Breast epithelium (tissue), 4 donors: ENCODE measurements around the gene SORCS3. TPM values are rescaled to one million over a fixed set of nuclear protein-coding genes. Genes with fewer than 3 reads are reported as not detected.

Experiments used
- DNase-seq, 2 donors: peaks; one replicate each; pipeline ENCODE4 v3.0.0-alpha.2; 2019; ENCODE audit warnings: low spot score in 2 of 2
- H3K27ac ChIP-seq, 2 donors: fragments of 200-600 bp; sonication (generic) in 1 of 2; one replicate each; pipeline ENCODE4 v1.5.1; 2016 to 2019; ENCODE audit warnings: mild to moderate bottlenecking in 1 of 2
- H3K27me3 ChIP-seq, 2 donors: fragments of 200-600 bp; sonication (generic) in 1 of 2; one replicate each; pipeline versions ENCODE4 v1.5.1 to v1.6.0; 2017 to 2019; ENCODE audit warnings: control low read depth in 1 of 2, mild to moderate bottlenecking in 1 of 2
- H3K36me3 ChIP-seq: fragments of 200-600 bp; one replicate; pipeline ENCODE4 v1.5.1; 2019
- H3K4me1 ChIP-seq, 2 donors: fragments of 200-600 bp; sonication (generic); one replicate each; pipeline ENCODE4 v1.5.1; 2016 to 2019; ENCODE audit warnings: control low read depth in 1 of 2
- H3K4me3 ChIP-seq, 3 donors: fragments of 200-600 bp; sonication (generic); 1 replicate in 2 of 3; 2 replicates in 1 of 3; pipeline ENCODE4 v1.5.1; 2016 to 2019; ENCODE audit warnings: mild to moderate bottlenecking in 3 of 3, moderate library complexity in 2 of 3
- H3K9me3 ChIP-seq, 2 donors: fragments of 200-600 bp; sonication (generic) in 1 of 2; one replicate each; pipeline ENCODE4 v1.5.1; 2016 to 2019; ENCODE audit warnings: control low read depth in 1 of 2
- CTCF ChIP-seq, 3 donors: fragments of 450-650 bp; IDR thresholded peaks; one replicate each; pipeline ENCODE4 v1.5.1; 2016 to 2017; ENCODE audit warnings: antibody characterized with exemption in 3 of 3, mild to moderate bottlenecking in 3 of 3, moderate library complexity in 3 of 3
- POLR2A ChIP-seq: fragments of 450-650 bp; IDR thresholded peaks from one replicate; pipeline ENCODE4 v1.6.1; 2016; ENCODE audit warnings: antibody characterized with exemption, mild to moderate bottlenecking, moderate library complexity
- POLR2AphosphoS5 ChIP-seq, 3 donors: sonication (generic); formaldehyde crosslinking; IDR thresholded peaks; one replicate each; pipeline ENCODE4 v1.6.1; 2017; ENCODE audit warnings: antibody characterized with exemption in 3 of 3
- intact Hi-C: fragments of 100-400 bp; cut with DNase I; formaldehyde crosslinking; loops from one replicate; pipeline ENCODE4 v1.15.1; 2023; ENCODE audit warnings: low total_unique reads
- total RNA-seq, 3 donors: library from RNA; depleted of rRNA; stranded (reverse); fragments of >200 nt; gene quantifications; one replicate each; pipeline ENCODE4 v1.1.0, GENCODE V29; 2016

Gene SORCS3
- total RNA-seq, 3 donors from 2014 or later, result under 0.01 to 0.16 TPM; not detected in 1

- no peak for TF ChIP-seq POLR2AphosphoS5 (IDR thresholded peaks at IDR 0.05)
- Histone ChIP-seq H3K27me3 (no peaks in the 10 kb centered on the region), H3K36me3 (no peaks in the 10 kb centered on the region), H3K4me1 (no peaks in the 10 kb centered on the region), H3K4me3 (no peak overlapping the region), H3K27ac (no peak overlapping the region), H3K9me3 (no peaks in the 10 kb centered on the region)
- DNase-seq, result no peak
- intact Hi-C loops, result no loop called here
Observed at GRCh38 chr10:105189463-105189800, 548.3 kb downstream of the SORCS3 start.

- H3K4me3 ChIP-seq, result no peak overlapping the region
- no peaks in the 10 kb centered on the region for H3K4me1 ChIP-seq
- DNase-seq, result no peak
- no peak for TF ChIP-seq POLR2AphosphoS5 (IDR thresholded peaks at IDR 0.05)
- intact Hi-C loops, result no loop called here
- no peaks in the 10 kb centered on the region for H3K27me3 ChIP-seq
- no peak overlapping the region for H3K27ac ChIP-seq
- H3K9me3 ChIP-seq, result no peaks in the 10 kb centered on the region
- no peaks in the 10 kb centered on the region for H3K36me3 ChIP-seq
Observed at GRCh38 chr10:105192146-105192545, 551.1 kb downstream of the SORCS3 start.

- Histone ChIP-seq H3K4me1 (no peaks in the 10 kb centered on the region), H3K27me3 (no peaks in the 10 kb centered on the region), H3K9me3 (no peaks in the 10 kb centered on the region), H3K4me3 (no peak overlapping the region), H3K27ac (no peak overlapping the region), H3K36me3 (no peaks in the 10 kb centered on the region)
- intact Hi-C loops, result no loop called here
- no peak for TF ChIP-seq POLR2A
- TF ChIP-seq CTCF (IDR thresholded peaks at IDR 0.05), result no peak
- no peak for TF ChIP-seq POLR2AphosphoS5 (IDR thresholded peaks at IDR 0.05)
- no peak for DNase-seq
Observed at GRCh38 chr10:105192861-105193260, 551.8 kb downstream of the SORCS3 start.

- DNase-seq, result no peak
- Histone ChIP-seq H3K4me1 (no peaks in the 10 kb centered on the region), H3K27ac (no peak overlapping the region), H3K9me3 (no peaks in the 10 kb centered on the region), H3K4me3 (no peak overlapping the region), H3K27me3 (no peaks in the 10 kb centered on the region), H3K36me3 (no peaks in the 10 kb centered on the region)
- intact Hi-C loops, result no loop called here
- no peak for TF ChIP-seq POLR2A
- no peak for TF ChIP-seq CTCF (IDR thresholded peaks at IDR 0.05)
- no peak for TF ChIP-seq POLR2AphosphoS5 (IDR thresholded peaks at IDR 0.05)
Observed at GRCh38 chr10:105195831-105196230, 554.7 kb downstream of the SORCS3 start.

GRCh38 chr10:105197598-105198364 lies 556.7 kb downstream of the SORCS3 start:
- intact Hi-C loops, result no loop called here
- no peaks in the 10 kb centered on the region for H3K4me1 ChIP-seq
- no peaks in the 10 kb centered on the region for H3K27me3 ChIP-seq
- DNase-seq, result no peak
- H3K27ac ChIP-seq, result no peak overlapping the region
- no peaks in the 10 kb centered on the region for H3K9me3 ChIP-seq
- no peak overlapping the region for H3K4me3 ChIP-seq
- TF ChIP-seq POLR2AphosphoS5 (IDR thresholded peaks at IDR 0.05) (no peak), POLR2A (no peak), CTCF (IDR thresholded peaks at IDR 0.05) (no peak)
- H3K36me3 ChIP-seq, result no peaks in the 10 kb centered on the region

- no peak for DNase-seq
- Histone ChIP-seq H3K4me3 (no peak overlapping the region), H3K27me3 (no peaks in the 10 kb centered on the region), H3K36me3 (no peaks in the 10 kb centered on the region), H3K4me1 (no peaks in the 10 kb centered on the region), H3K9me3 (no peaks in the 10 kb centered on the region), H3K27ac (no peak overlapping the region)
- intact Hi-C loops, result no loop called here
- no peak for TF ChIP-seq POLR2A
- TF ChIP-seq POLR2AphosphoS5 (IDR thresholded peaks at IDR 0.05), result no peak
- TF ChIP-seq CTCF (IDR thresholded peaks at IDR 0.05), result no peak
Observed at GRCh38 chr10:105206616-105207015, 565.5 kb downstream of the SORCS3 start.
